ENCODE measurements around the gene ACACB.
A peak's percentile ranks its signal among the peaks of the same experiment; 100 is the strongest.

The ACACB gene

GRCh38 chr12:109240365-109240764 lies 124.0 kb downstream of the ACACB start:
- DNase-seq (ENCODE audit: low read depth, low spot score), result no peak
- Histone ChIP-seq H3K36me3 (ENCODE audit: insufficient read depth, low read length) (peaks cover 49% of the 10 kb centered on the region; the same call in 1 of the 2 replicates), H3K9me3 (ENCODE audit: low read depth, low read length) (no peaks in the 10 kb centered on the region), H3K9ac (ENCODE audit: insufficient read length) (no peak overlapping the region), H3K4me3 (no peak overlapping the region), H3K27ac (no peak overlapping the region)
- TF ChIP-seq POLR2AphosphoS5 (IDR thresholded peaks at IDR 0.05; ENCODE audit: borderline replicate concordance, low read depth, low read length), result no peak
- TF ChIP-seq EZH2 (IDR thresholded peaks at IDR 0.05), result no peak
- no peak for TF ChIP-seq FOXP2 (optimal IDR thresholded peaks at IDR 0.05; ENCODE audit: control extremely low read depth, extremely low read length, insufficient read depth)

DNA sequence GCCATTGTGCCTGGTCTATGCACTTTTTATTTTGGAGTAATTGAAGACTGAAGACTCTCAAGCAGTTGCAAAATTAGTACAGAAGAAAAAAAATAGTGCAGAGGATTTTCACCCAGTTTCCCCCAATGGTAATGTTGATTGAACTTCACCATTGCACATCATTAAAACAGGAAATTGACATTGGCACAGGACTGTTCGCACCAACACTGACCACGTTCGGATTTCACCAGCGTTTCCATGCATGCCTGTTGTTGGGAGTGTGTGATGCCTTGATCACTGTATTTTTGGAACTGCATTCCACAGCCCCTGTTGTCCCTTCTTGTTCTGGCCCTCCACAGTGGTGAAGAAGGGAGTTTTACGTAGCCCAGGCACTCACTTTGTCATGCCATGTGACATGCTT lies 125.5 kb downstream of the ACACB start:
- Histone ChIP-seq H3K9me3 (ENCODE audit: low read depth, low read length) (no peaks in the 10 kb centered on the region), H3K9ac (ENCODE audit: insufficient read length) (no peak overlapping the region), H3K36me3 (ENCODE audit: insufficient read depth, low read length) (peaks cover 58% of the 10 kb centered on the region; the same call in 1 of the 2 replicates), H3K4me3 (no peak overlapping the region), H3K27ac (no peak overlapping the region)
- DNase-seq (ENCODE audit: low read depth, low spot score), result no peak
- TF ChIP-seq POLR2AphosphoS5 (IDR thresholded peaks at IDR 0.05; ENCODE audit: borderline replicate concordance, low read depth, low read length) (no peak), EZH2 (IDR thresholded peaks at IDR 0.05) (no peak), FOXP2 (optimal IDR thresholded peaks at IDR 0.05; ENCODE audit: control extremely low read depth, extremely low read length, insufficient read depth) (no peak)

DNA sequence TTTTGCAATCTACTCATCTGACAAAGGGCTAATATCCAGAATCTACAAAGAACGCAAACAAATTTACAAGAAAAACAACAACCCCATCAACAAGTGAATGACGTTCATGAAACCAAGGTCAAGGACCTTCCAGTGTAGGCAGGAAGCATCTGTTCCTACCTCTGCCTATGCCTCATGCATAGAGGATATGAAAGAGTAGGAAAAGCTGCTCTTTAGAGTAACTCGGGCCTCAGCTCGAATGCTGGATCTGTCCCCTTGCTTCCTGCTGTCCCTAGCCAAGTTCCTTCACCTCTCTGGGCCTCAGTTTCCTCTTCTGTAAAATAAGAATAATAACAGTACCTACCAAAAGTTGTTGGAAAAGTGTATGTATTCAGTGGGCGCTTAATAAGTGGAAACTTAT lies 127.7 kb downstream of the ACACB start:
- no peak overlapping the region for H3K9ac ChIP-seq (ENCODE audit: insufficient read length)
- no peak for TF ChIP-seq EZH2 (IDR thresholded peaks at IDR 0.05)
- peaks cover 52% of the 10 kb centered on the region; the same call in 1 of the 2 replicates for H3K36me3 ChIP-seq (ENCODE audit: insufficient read depth, low read length)
- no peak overlapping the region for H3K4me3 ChIP-seq
- H3K9me3 ChIP-seq (ENCODE audit: low read depth, low read length), result no peaks in the 10 kb centered on the region
- no peak overlapping the region for H3K27ac ChIP-seq
- no peak for DNase-seq (ENCODE audit: low read depth, low spot score)

- Histone ChIP-seq H3K9me3 (ENCODE audit: low read depth, low read length) (no peaks in the 10 kb centered on the region), H3K9ac (ENCODE audit: insufficient read length) (no peak overlapping the region), H3K27ac (no peak overlapping the region), H3K36me3 (ENCODE audit: insufficient read depth, low read length) (peaks cover 41% of the 10 kb centered on the region; the same call in 1 of the 2 replicates), H3K4me3 (no peak overlapping the region)
- TF ChIP-seq POLR2AphosphoS5 (IDR thresholded peaks at IDR 0.05; ENCODE audit: borderline replicate concordance, low read depth, low read length) (no peak), FOXP2 (optimal IDR thresholded peaks at IDR 0.05; ENCODE audit: control extremely low read depth, extremely low read length, insufficient read depth) (no peak), EZH2 (IDR thresholded peaks at IDR 0.05) (no peak)
- no peak for DNase-seq (ENCODE audit: low read depth, low spot score)
These were observed 129.8 kb downstream of the ACACB start for GRCh38 chr12:109246221-109246620.

DNA sequence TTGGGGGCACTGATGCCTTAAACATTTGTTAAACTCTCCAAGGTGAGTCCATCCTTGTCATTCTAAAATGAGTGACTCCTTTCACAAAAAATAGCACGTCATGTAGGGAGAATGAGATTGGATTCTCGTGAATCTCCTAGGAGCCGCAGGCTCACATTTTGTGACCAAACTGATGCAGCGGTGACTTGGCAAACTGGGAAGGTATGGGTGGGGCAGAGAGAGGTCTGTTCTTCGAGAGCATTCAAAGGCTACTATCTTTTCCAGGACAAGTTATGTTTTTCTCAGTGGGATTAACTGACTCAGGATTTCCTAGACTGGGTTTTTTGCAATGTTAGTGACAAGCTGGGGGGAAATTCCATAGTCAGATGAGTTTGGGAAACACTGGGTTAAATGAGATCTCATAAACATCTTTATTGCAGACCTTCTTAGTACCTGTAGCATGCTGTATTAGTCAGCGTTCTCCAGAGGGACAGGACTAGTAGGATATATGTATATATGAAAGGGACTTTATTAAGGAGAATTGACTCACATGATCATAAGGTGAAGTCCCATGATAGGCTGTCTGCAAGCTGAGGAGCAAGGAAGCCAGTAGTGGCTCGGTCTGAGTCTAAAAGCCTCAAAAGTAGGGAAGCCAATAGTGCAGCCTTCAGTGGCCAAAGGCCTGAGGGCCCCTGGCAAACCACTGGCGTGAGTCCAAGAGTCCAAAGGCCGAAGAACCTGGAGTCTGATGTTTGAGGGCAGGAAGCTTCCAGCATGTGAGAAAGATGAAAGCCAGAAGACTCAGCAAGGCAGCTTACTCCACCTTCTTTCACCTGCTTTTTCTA lies 131.7 kb downstream of the ACACB start:
- Histone ChIP-seq H3K9me3 (ENCODE audit: low read depth, low read length) (no peaks in the 10 kb centered on the region), H3K4me3 (no peak overlapping the region), H3K27ac (no peak overlapping the region), H3K36me3 (ENCODE audit: insufficient read depth, low read length) (peaks cover 41% of the 10 kb centered on the region), H3K9ac (ENCODE audit: insufficient read length) (no peak overlapping the region)
- TF ChIP-seq POLR2AphosphoS5 (IDR thresholded peaks at IDR 0.05; ENCODE audit: borderline replicate concordance, low read depth, low read length) (no peak), FOXP2 (optimal IDR thresholded peaks at IDR 0.05; ENCODE audit: control extremely low read depth, extremely low read length, insufficient read depth) (no peak), EZH2 (IDR thresholded peaks at IDR 0.05) (no peak)
- DNase-seq (ENCODE audit: low read depth, low spot score), result no peak

DNA sequence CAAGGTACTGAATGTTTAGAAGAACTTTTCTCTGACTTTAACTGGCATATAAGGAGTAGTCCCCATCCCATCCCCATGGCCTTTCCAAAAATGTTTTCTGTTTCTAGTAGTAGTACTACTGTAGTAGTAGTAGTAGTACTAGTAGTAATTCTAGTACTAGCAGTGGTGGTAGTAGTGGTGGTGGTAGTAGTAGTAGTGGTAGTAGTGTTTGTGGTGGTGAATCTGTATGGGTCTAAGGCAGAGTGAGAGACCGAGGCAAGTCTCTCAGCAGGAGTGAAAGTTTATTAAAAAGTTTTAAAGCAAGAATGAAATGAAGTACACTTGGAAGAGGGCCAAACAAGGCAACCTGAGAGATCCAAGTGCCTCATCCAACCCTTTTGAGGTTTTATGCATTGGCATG lies 134.1 kb downstream of the ACACB start:
- peak; percentile 39 for DNase-seq (ENCODE audit: low read depth, low spot score)
- TF ChIP-seq FOXP2 (optimal IDR thresholded peaks at IDR 0.05; ENCODE audit: control extremely low read depth, extremely low read length, insufficient read depth) (no peak), EZH2 (IDR thresholded peaks at IDR 0.05) (no peak), POLR2AphosphoS5 (IDR thresholded peaks at IDR 0.05; ENCODE audit: borderline replicate concordance, low read depth, low read length) (no peak)
- Histone ChIP-seq H3K27ac (no peak overlapping the region), H3K4me3 (no peak overlapping the region), H3K36me3 (ENCODE audit: insufficient read depth, low read length) (peaks cover 34% of the 10 kb centered on the region), H3K9me3 (ENCODE audit: low read depth, low read length) (no peaks in the 10 kb centered on the region), H3K9ac (ENCODE audit: insufficient read length) (no peak overlapping the region)

GRCh38 chr12:109252799-109253198 lies 136.4 kb downstream of the ACACB start:
- TF ChIP-seq POLR2AphosphoS5 (IDR thresholded peaks at IDR 0.05; ENCODE audit: borderline replicate concordance, low read depth, low read length) (no peak), FOXP2 (optimal IDR thresholded peaks at IDR 0.05; ENCODE audit: control extremely low read depth, extremely low read length, insufficient read depth) (no peak), EZH2 (IDR thresholded peaks at IDR 0.05) (no peak)
- peaks cover 23% of the 10 kb centered on the region for H3K36me3 ChIP-seq (ENCODE audit: insufficient read depth, low read length)

GRCh38 chr12:109253913-109254544 lies 137.6 kb downstream of the ACACB start:
- no peak for DNase-seq (ENCODE audit: low read depth, low spot score)
- H3K27ac ChIP-seq, result no peak overlapping the region
- no peaks in the 10 kb centered on the region for H3K9me3 ChIP-seq (ENCODE audit: low read depth, low read length)
- peaks cover 23% of the 10 kb centered on the region for H3K36me3 ChIP-seq (ENCODE audit: insufficient read depth, low read length)
- TF ChIP-seq POLR2AphosphoS5 (IDR thresholded peaks at IDR 0.05; ENCODE audit: borderline replicate concordance, low read depth, low read length) (no peak), FOXP2 (optimal IDR thresholded peaks at IDR 0.05; ENCODE audit: control extremely low read depth, extremely low read length, insufficient read depth) (no peak), EZH2 (IDR thresholded peaks at IDR 0.05) (no peak)
- H3K9ac ChIP-seq (ENCODE audit: insufficient read length), result no peak overlapping the region
- no peak overlapping the region for H3K4me3 ChIP-seq

More at GRCh38 chr12:109252799-109253198, 136.4 kb downstream of the ACACB start:
- Histone ChIP-seq H3K27ac (no peak overlapping the region), H3K4me3 (no peak overlapping the region), H3K9ac (ENCODE audit: insufficient read length) (no peak overlapping the region), H3K9me3 (ENCODE audit: low read depth, low read length) (no peaks in the 10 kb centered on the region)
- DNase-seq (ENCODE audit: low read depth, low spot score), result no peak
